GM06990 (cell line): ENCODE measurements around the gene IKZF2.

ENCODE experiments used
- DNase-seq: peaks from one replicate; pipeline ENCODE4 v3.0.0-alpha.2; 2011; ENCODE audit not compliant: insufficient read length; ENCODE audit errors: extremely low read depth
- H3K27me3 ChIP-seq: replicated peaks from 2 replicates; pipeline ENCODE4 v1.6.0; 2011; ENCODE audit warnings: low read length; ENCODE audit not compliant: control insufficient read depth, insufficient read depth
- H3K36me3 ChIP-seq: 2 replicates; pipeline ENCODE4 v1.5.1; 2011; ENCODE audit warnings: low read length; ENCODE audit not compliant: control insufficient read depth, insufficient read depth
- H3K4me3 ChIP-seq: replicated peaks from 2 replicates; pipeline ENCODE4 v1.5.1; 2011; ENCODE audit warnings: low read depth, mild to moderate bottlenecking, control low read depth, low read length
- CTCF ChIP-seq: IDR thresholded peaks from 2 replicates; pipeline ENCODE4 v1.5.1; 2011; ENCODE audit warnings: low read length, control low read depth, mild to moderate bottlenecking, inconsistent platforms; ENCODE audit not compliant: insufficient read depth, poor library complexity, severe bottlenecking

Gene IKZF2

GRCh38 chr2:213107728-213108127, 43.7 kb downstream of the IKZF2 start:
- DNase-seq = no peak
- TF ChIP-seq CTCF = no peak
- Histone ChIP-seq H3K36me3 (peaks cover 2% of the 10 kb centered on the region; the same call in 1 of the 2 replicates), H3K4me3 (no peak overlapping the region), H3K27me3 (no peaks in the 10 kb centered on the region)

DNA sequence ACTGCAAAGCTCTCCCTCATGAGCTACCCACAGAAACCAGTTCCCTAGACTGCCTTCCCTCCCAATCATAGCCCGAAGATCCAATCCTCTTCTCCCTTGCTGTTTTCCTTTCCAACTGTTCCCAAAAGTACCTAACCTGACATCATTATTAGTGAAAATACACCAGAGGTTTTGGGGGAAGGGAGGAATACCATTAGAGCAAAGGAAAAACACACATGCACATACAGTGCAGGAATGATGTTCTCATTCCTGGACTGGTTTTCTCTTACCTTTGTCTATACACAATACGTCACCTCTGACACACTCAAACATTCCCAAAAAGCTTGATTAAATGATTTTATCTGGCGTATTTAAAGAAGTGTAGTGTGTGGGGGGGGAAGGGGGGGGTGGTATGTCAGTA, 46.2 kb downstream of the IKZF2 start:
- DNase-seq = no peak
- H3K36me3 ChIP-seq = peaks cover 2% of the 10 kb centered on the region; the same call in 1 of the 2 replicates
- no peaks in the 10 kb centered on the region for H3K27me3 ChIP-seq
- no peak overlapping the region for H3K4me3 ChIP-seq
- no peak for TF ChIP-seq CTCF

- peaks cover 2% of the 10 kb centered on the region; the same call in 1 of the 2 replicates for H3K36me3 ChIP-seq
- no peaks in the 10 kb centered on the region for H3K27me3 ChIP-seq
- TF ChIP-seq CTCF = no peak
- DNase-seq = no peak
- no peak overlapping the region for H3K4me3 ChIP-seq
Measured at GRCh38 chr2:213104903-213105202, 46.6 kb downstream of the IKZF2 start.

GRCh38 chr2:213104092-213104902, 47.1 kb downstream of the IKZF2 start:
- no peak for DNase-seq
- no peaks in the 10 kb centered on the region for H3K27me3 ChIP-seq
- no peak overlapping the region for H3K4me3 ChIP-seq
- TF ChIP-seq CTCF = no peak
- peaks cover 2% of the 10 kb centered on the region; the same call in 1 of the 2 replicates for H3K36me3 ChIP-seq

GRCh38 chr2:213101692-213102460, 49.5 kb downstream of the IKZF2 start:
- Histone ChIP-seq H3K4me3 (no peak overlapping the region), H3K36me3 (peaks cover 6% of the 10 kb centered on the region), H3K27me3 (no peaks in the 10 kb centered on the region)
- TF ChIP-seq CTCF = no peak
- no peak for DNase-seq
